ENCODE data around the gene NLRP5.
"Not testable (repeated sequence)": the region's sequence is repeated elsewhere in the genome, so short reads cannot be mapped to it uniquely, and the experiment has no call there.

NLRP5 gene

GRCh38 chr19:56097776-56098175 lies 111.2 kb downstream of the NLRP5 start:
- no peak for DNase-seq (ENCODE audit: low read depth in 2 of 2)
- H3K4me3 ChIP-seq (replicated peaks in 1 of 2; ENCODE audit: low read depth in 2 of 2, low read length in 2 of 2), result no peak overlapping the region
- no peak for TF ChIP-seq CTCF (IDR thresholded peaks at IDR 0.05; ENCODE audit: low read depth, low read length)

- H3K4me3 ChIP-seq (replicated peaks in 1 of 2; ENCODE audit: low read depth in 2 of 2, low read length in 2 of 2); DNase-seq (ENCODE audit: low read depth in 2 of 2): not testable (repeated sequence)
These were observed 111.7 kb downstream of the NLRP5 start for GRCh38 chr19:56098237-56098636.

GRCh38 chr19:56098731-56099568 lies 112.4 kb downstream of the NLRP5 start:
- H3K4me3 ChIP-seq (replicated peaks in 1 of 2; ENCODE audit: low read depth in 2 of 2, low read length in 2 of 2), result no peak overlapping the region
- no peak for DNase-seq (ENCODE audit: low read depth in 2 of 2)
- TF ChIP-seq CTCF (IDR thresholded peaks at IDR 0.05; ENCODE audit: low read depth, low read length), result no peak

- no peak for DNase-seq (ENCODE audit: low read depth in 2 of 2)
- no peak overlapping the region for H3K4me3 ChIP-seq (replicated peaks in 1 of 2; ENCODE audit: low read depth in 2 of 2, low read length in 2 of 2)
- TF ChIP-seq CTCF (IDR thresholded peaks at IDR 0.05; ENCODE audit: low read depth, low read length), result no peak
These were observed 113.3 kb downstream of the NLRP5 start for GRCh38 chr19:56099638-56100539.

- no peak overlapping the region for H3K4me3 ChIP-seq (replicated peaks in 1 of 2; ENCODE audit: low read depth in 2 of 2, low read length in 2 of 2)
- no peak for TF ChIP-seq CTCF (IDR thresholded peaks at IDR 0.05; ENCODE audit: low read depth, low read length)
- no peak for DNase-seq (ENCODE audit: low read depth in 2 of 2)
These were observed 114.5 kb downstream of the NLRP5 start for GRCh38 chr19:56101095-56101494.

- no peak for TF ChIP-seq CTCF (IDR thresholded peaks at IDR 0.05; ENCODE audit: low read depth, low read length)
- no peak for DNase-seq (ENCODE audit: low read depth in 2 of 2)
- H3K4me3 ChIP-seq (replicated peaks in 1 of 2; ENCODE audit: low read depth in 2 of 2, low read length in 2 of 2), result no peak overlapping the region
These were observed 115.4 kb downstream of the NLRP5 start for GRCh38 chr19:56101746-56102535.
